Natural killer cell (primary cell): ENCODE results near the gene DOCK9. TPM values are rescaled to one million over a fixed set of nuclear protein-coding genes. Genes with fewer than 3 reads are reported as not detected.

Experiments used
- ATAC-seq, 3 donors: fragments of 150-1000 bp in 2 of 3; fragments of 200-7000 bp in 1 of 3; cut with Tn5 transposase; 1 replicate in 1 of 3; 2 replicates in 2 of 3; pipeline ENCODE4 v1.10.0; 2021; ENCODE audit warnings: mild to moderate bottlenecking in 2 of 3, moderate library complexity in 2 of 3
- DNase-seq, 2 donors: peaks; one replicate each; pipeline versions ENCODE4 v3.0.0 to v3.0.0-alpha.2; 2013 to 2021; ENCODE audit warnings: mixed read lengths in 1 of 2
- H3K27ac ChIP-seq: one replicate; pipeline ENCODE4 v1.5.1; 2013; ENCODE audit warnings: mild to moderate bottlenecking, low read length
- H3K27me3 ChIP-seq: one replicate; pipeline ENCODE4 v1.6.1; 2013; ENCODE audit warnings: low read length; ENCODE audit not compliant: control insufficient read depth, insufficient read depth
- H3K36me3 ChIP-seq: one replicate; pipeline ENCODE4 v1.6.1; 2013; ENCODE audit warnings: low read length; ENCODE audit not compliant: control insufficient read depth, insufficient read depth
- H3K4me1 ChIP-seq: one replicate; pipeline ENCODE4 v1.6.1; 2013; ENCODE audit warnings: low read length; ENCODE audit not compliant: control insufficient read depth, insufficient read depth
- H3K4me3 ChIP-seq: one replicate; pipeline ENCODE4 v1.5.1; 2013; ENCODE audit warnings: low read length
- H3K9me3 ChIP-seq: one replicate; pipeline ENCODE4 v1.6.1; 2013; ENCODE audit warnings: low read length; ENCODE audit not compliant: control insufficient read depth, insufficient read depth
- H3K27ac Mint-ChIP-seq, 2 donors: one replicate each; pipeline ENCODE4 v1.8.0; 2022; ENCODE audit warnings: mild to moderate bottlenecking in 2 of 2, mixed read lengths in 2 of 2, moderate library complexity in 1 of 2
- H3K27me3 Mint-ChIP-seq, 2 donors: one replicate each; pipeline ENCODE4 v1.8.0; 2022; ENCODE audit warnings: low read depth in 2 of 2, mixed read lengths in 2 of 2
- H3K36me3 Mint-ChIP-seq: one replicate; pipeline ENCODE4 v1.8.0; 2022; ENCODE audit warnings: mixed read lengths
- H3K4me1 Mint-ChIP-seq, 2 donors: one replicate each; pipeline ENCODE4 v1.8.0; 2022; ENCODE audit warnings: mixed read lengths in 2 of 2
- H3K4me3 Mint-ChIP-seq: one replicate; pipeline ENCODE4 v1.8.0; 2022; ENCODE audit warnings: mild to moderate bottlenecking, moderate library complexity, mixed read lengths
- H3K9me3 Mint-ChIP-seq, 2 donors: one replicate each; pipeline ENCODE4 v1.8.0; 2022; ENCODE audit warnings: mixed read lengths in 2 of 2
- WGBS: methylation state at CpG from one replicate; pipeline ENCODE4 v1.1.7; 2013; ENCODE audit warnings: missing lambda C conversion rate; ENCODE audit not compliant: insufficient coverage; 5-methylcytosine and 5-hydroxymethylcytosine counted together
- intact Hi-C: fragments of 100-400 bp; cut with micrococcal nuclease; formaldehyde crosslinking; loops from one replicate; pipeline ENCODE4 v1.14.2; 2022
- total RNA-seq, 4 donors: library from RNA; stranded (reverse); fragments of 120-200 nt in 1 of 4; gene quantifications; one replicate each; pipeline versions ENCODE4 v1.2.3 to v1.2.4, GENCODE V29; 2013 to 2022
- TF ChIP-seq, protein P1 (sequence below): fragments of 200-600 bp; IDR thresholded peaks from one replicate; pipeline ENCODE4 v1.8.0; 2022; ENCODE audit warnings: antibody characterized with exemption

The DOCK9 gene
- total RNA-seq, 3 donors from 2014 or later (not counting 1 experiment from before 2014, with no cell fraction given) = 31.5 to 42.5 (median 40.9) TPM

DNA sequence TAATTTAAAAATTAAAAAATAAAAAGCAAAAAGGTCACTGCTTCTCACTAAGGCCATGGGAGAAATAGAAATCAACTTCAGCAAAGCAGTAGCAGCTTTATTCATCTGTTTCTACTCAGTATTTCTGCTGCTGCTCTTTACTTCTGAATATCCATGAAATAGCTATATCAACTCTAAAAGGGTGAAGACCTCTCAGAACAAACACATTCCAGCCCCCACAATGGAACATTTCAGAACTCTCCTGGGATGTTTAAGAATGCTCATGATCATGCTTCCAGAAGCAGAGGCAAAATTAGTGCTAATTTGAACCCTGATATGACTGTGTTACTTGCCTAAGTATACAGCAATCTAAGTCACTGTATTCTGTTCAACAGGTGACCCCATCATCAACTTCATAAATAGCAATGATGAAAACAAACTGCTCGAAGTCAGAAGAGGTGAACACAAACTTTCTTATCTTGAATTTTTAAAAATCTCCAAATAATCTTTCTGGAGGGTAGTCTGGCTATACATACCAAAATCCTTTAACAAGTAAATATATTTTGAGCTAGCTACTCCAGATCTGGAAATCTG, 29.6 kb upstream of the DOCK9 start:
- Histone ChIP-seq H3K9me3 (no peaks in the 10 kb centered on the region), H3K36me3 (no peaks in the 10 kb centered on the region), H3K4me1 (no peaks in the 10 kb centered on the region), H3K27ac (no peak overlapping the region), H3K4me3 (no peak overlapping the region), H3K27me3 (no peaks in the 10 kb centered on the region)
- Mint-ChIP-seq H3K4me3 (no peak overlapping the region), H3K27me3 (no peaks in the 10 kb centered on the region), H3K36me3 (no peaks in the 10 kb centered on the region), H3K27ac (no peak overlapping the region), H3K9me3 (no peaks in the 10 kb centered on the region), H3K4me1 (peaks cover 16 to 21% of the 10 kb centered on the region in 2 donors)
- no peak for ATAC-seq
- 60% methylated on average over 1 of the region's 1 CpG for WGBS
- DNase-seq = no peak
- intact Hi-C loops = no loop called here
- TF ChIP-seq, protein P1, sequence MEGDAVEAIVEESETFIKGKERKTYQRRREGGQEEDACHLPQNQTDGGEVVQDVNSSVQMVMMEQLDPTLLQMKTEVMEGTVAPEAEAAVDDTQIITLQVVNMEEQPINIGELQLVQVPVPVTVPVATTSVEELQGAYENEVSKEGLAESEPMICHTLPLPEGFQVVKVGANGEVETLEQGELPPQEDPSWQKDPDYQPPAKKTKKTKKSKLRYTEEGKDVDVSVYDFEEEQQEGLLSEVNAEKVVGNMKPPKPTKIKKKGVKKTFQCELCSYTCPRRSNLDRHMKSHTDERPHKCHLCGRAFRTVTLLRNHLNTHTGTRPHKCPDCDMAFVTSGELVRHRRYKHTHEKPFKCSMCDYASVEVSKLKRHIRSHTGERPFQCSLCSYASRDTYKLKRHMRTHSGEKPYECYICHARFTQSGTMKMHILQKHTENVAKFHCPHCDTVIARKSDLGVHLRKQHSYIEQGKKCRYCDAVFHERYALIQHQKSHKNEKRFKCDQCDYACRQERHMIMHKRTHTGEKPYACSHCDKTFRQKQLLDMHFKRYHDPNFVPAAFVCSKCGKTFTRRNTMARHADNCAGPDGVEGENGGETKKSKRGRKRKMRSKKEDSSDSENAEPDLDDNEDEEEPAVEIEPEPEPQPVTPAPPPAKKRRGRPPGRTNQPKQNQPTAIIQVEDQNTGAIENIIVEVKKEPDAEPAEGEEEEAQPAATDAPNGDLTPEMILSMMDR = no peak

DNA sequence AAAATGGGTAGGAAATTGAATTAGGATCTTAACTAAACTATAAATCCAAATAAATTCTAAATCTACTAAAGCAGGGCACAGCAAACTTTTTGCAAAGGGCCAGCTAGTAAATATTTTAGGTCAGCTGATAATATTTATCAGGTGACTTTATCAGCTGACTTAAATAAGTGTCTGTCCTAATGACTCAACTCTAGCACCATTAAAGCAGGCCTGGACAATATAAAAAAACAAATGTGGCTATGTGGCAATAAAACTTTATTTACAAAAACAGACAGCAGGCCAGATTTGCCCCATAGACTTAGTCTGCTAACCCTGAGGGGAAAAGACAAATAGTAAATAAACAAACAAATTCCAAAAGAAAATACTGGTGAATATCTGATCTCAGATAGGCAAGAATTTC, 27.7 kb upstream of the DOCK9 start:
- Histone ChIP-seq H3K27ac (no peak overlapping the region), H3K4me1 (peaks cover 11% of the 10 kb centered on the region), H3K36me3 (no peaks in the 10 kb centered on the region), H3K4me3 (no peak overlapping the region), H3K27me3 (no peaks in the 10 kb centered on the region), H3K9me3 (no peaks in the 10 kb centered on the region)
- TF ChIP-seq, protein P1 = no peak
- Mint-ChIP-seq H3K4me1 (peaks cover 35 to 40% of the 10 kb centered on the region in 2 donors), H3K27ac (no peak overlapping the region), H3K4me3 (no peak overlapping the region), H3K36me3 (no peaks in the 10 kb centered on the region), H3K9me3 (no peaks in the 10 kb centered on the region), H3K27me3 (no peaks in the 10 kb centered on the region)
- ATAC-seq = no peak
- no peak for DNase-seq
- intact Hi-C loops = no loop called here

DNA sequence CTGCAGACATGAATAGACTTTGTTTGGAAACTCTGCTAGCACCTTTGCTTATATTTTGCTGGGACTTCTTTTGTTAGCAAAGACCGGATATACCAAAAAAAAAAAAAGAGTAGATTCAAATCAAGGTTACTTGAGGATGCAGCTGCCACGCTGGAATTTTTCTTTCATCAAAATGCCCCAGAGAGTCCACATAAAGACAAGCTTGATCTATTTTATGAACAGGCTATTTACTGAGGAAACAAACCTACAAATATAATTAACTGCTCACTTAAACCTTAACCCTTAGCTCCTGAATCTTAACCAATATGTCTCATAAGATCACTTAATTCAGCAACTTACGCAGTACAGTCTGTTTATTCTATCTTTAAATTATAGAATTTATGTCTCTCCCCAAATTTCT, 27.1 kb upstream of the DOCK9 start:
- no peak overlapping the region for H3K27ac Mint-ChIP-seq
- Histone ChIP-seq H3K27me3 (no peaks in the 10 kb centered on the region), H3K9me3 (no peaks in the 10 kb centered on the region), H3K36me3 (no peaks in the 10 kb centered on the region), H3K27ac (no peak overlapping the region), H3K4me3 (no peak overlapping the region), H3K4me1 (peaks cover 14% of the 10 kb centered on the region)
- no peaks in the 10 kb centered on the region for H3K27me3 Mint-ChIP-seq
- peaks cover 41 to 42% of the 10 kb centered on the region in 2 donors for H3K4me1 Mint-ChIP-seq
- no peak for ATAC-seq
- 94% methylated on average over 3 of the region's 3 CpGs for WGBS
- intact Hi-C loops = no loop called here
- TF ChIP-seq, protein P1 = no peak
- H3K9me3 Mint-ChIP-seq = no peaks in the 10 kb centered on the region
- H3K36me3 Mint-ChIP-seq = no peaks in the 10 kb centered on the region
- DNase-seq = no peak
- H3K4me3 Mint-ChIP-seq = no peak overlapping the region

GRCh38 chr13:99003851-99004471, 26.1 kb upstream of the DOCK9 start:
- TF ChIP-seq, protein P1 = no peak
- DNase-seq = no peak
- Mint-ChIP-seq H3K4me1 (peaks cover 45 to 51% of the 10 kb centered on the region in 2 donors), H3K27ac (no peak overlapping the region), H3K27me3 (no peaks in the 10 kb centered on the region), H3K36me3 (no peaks in the 10 kb centered on the region), H3K9me3 (no peaks in the 10 kb centered on the region), H3K4me3 (no peak overlapping the region)
- intact Hi-C loops = no loop called here
- H3K36me3 ChIP-seq = no peaks in the 10 kb centered on the region
- H3K27me3 ChIP-seq = no peaks in the 10 kb centered on the region
- 89% methylated on average over 3 of the region's 3 CpGs for WGBS
- peaks cover 18% of the 10 kb centered on the region for H3K4me1 ChIP-seq
- no peak overlapping the region for H3K27ac ChIP-seq
- no peak overlapping the region for H3K4me3 ChIP-seq
- no peaks in the 10 kb centered on the region for H3K9me3 ChIP-seq
- no peak for ATAC-seq
